Brain pericyte (primary cell): ENCODE data around the gene CLIC4.

ENCODE experiments used
- DNase-seq: peaks from one replicate; pipeline ENCODE4 v3.0.0-alpha.2; 2012; ENCODE audit warnings: low read depth, low spot score

The CLIC4 gene

GRCh38 chr1:24858277-24858676 lies 113.0 kb downstream of the CLIC4 start:
- DNase-seq, result no peak

- DNase-seq, result no peak
Observed at GRCh38 chr1:24859063-24860010, 114.1 kb downstream of the CLIC4 start.

GRCh38 chr1:24860841-24861240 lies 115.6 kb downstream of the CLIC4 start:
- no peak for DNase-seq

GRCh38 chr1:24861821-24862727 lies 116.8 kb downstream of the CLIC4 start:
- no peak for DNase-seq

GRCh38 chr1:24862775-24863483 lies 117.7 kb downstream of the CLIC4 start:
- DNase-seq, result no peak

GRCh38 chr1:24864370-24864777 lies 119.1 kb downstream of the CLIC4 start:
- no peak for DNase-seq

- no peak for DNase-seq
Observed at GRCh38 chr1:24865168-24865567, 119.9 kb downstream of the CLIC4 start.

- no peak for DNase-seq
Observed at GRCh38 chr1:24865587-24865986, 120.3 kb downstream of the CLIC4 start.

GRCh38 chr1:24866211-24867083 lies 121.2 kb downstream of the CLIC4 start:
- no peak for DNase-seq

- no peak for DNase-seq
Observed at GRCh38 chr1:24867084-24867870, 122.0 kb downstream of the CLIC4 start.

- no peak for DNase-seq
Observed at GRCh38 chr1:24868016-24868875, 123.0 kb downstream of the CLIC4 start.

GRCh38 chr1:24870551-24871195 lies 125.4 kb downstream of the CLIC4 start:
- no peak for DNase-seq

GRCh38 chr1:24871306-24871901 lies 126.2 kb downstream of the CLIC4 start:
- no peak for DNase-seq

GRCh38 chr1:24872061-24872850 lies 127.0 kb downstream of the CLIC4 start:
- no peak for DNase-seq

GRCh38 chr1:24873148-24873547 lies 127.9 kb downstream of the CLIC4 start:
- no peak for DNase-seq

- DNase-seq, result no peak
Observed at GRCh38 chr1:24874056-24874455, 128.8 kb downstream of the CLIC4 start.

- no peak for DNase-seq
Observed at GRCh38 chr1:24874611-24875234, 129.5 kb downstream of the CLIC4 start.
